SH-SY5Y (cell line): Measurements from ENCODE around the gene LEPROT.

Experiments
- GATA2 ChIP-seq: IDR thresholded peaks from 2 replicates; pipeline ENCODE4 v1.6.1; 2011; ENCODE audit warnings: mild to moderate bottlenecking, low read depth, low read length
- GATA3 ChIP-seq: IDR thresholded peaks from 2 replicates; pipeline ENCODE4 v1.6.1; 2011; ENCODE audit warnings: low read depth, mild to moderate bottlenecking, low read length, moderate library complexity

The LEPROT gene

GRCh38 chr1:65471861-65472332, 51.4 kb downstream of the LEPROT start:
- TF ChIP-seq GATA2: no peak
- TF ChIP-seq GATA3: no peak

- TF ChIP-seq GATA2 (no peak), GATA3 (no peak)
Measured at GRCh38 chr1:65476327-65476726, 55.9 kb downstream of the LEPROT start.

- TF ChIP-seq GATA3 (no peak), GATA2 (no peak)
Measured at GRCh38 chr1:65477414-65478378, 57.2 kb downstream of the LEPROT start.

GRCh38 chr1:65478379-65479026, 58.0 kb downstream of the LEPROT start:
- TF ChIP-seq GATA3 (no peak), GATA2 (no peak)

GRCh38 chr1:65479554-65480204, 59.2 kb downstream of the LEPROT start:
- no peak for TF ChIP-seq GATA2

- TF ChIP-seq GATA2 (no peak), GATA3 (no peak)
Measured at GRCh38 chr1:65480684-65481405, 60.4 kb downstream of the LEPROT start.

GRCh38 chr1:65483993-65484754, 63.7 kb downstream of the LEPROT start:
- TF ChIP-seq GATA2 (no peak), GATA3 (no peak)
